OCI-LY3 (cell line): Measurements from ENCODE around the gene TNS3.

Experiments
- EZH2phosphoT487 ChIP-seq: fragments of 200-600 bp; shearing (Covaris generic); IDR thresholded peaks from 2 replicates; pipeline ENCODE4 v1.6.1; 2018; ENCODE audit warnings: antibody characterized with exemption, mixed run types, low read depth
- TF ChIP-seq, protein P1 (sequence below): fragments of 200-600, 300-600 bp; sonication (generic); IDR thresholded peaks from 2 replicates; pipeline ENCODE4 v1.5.1; 2014; ENCODE audit warnings: antibody characterized with exemption, low read length, low read depth

DNA sequence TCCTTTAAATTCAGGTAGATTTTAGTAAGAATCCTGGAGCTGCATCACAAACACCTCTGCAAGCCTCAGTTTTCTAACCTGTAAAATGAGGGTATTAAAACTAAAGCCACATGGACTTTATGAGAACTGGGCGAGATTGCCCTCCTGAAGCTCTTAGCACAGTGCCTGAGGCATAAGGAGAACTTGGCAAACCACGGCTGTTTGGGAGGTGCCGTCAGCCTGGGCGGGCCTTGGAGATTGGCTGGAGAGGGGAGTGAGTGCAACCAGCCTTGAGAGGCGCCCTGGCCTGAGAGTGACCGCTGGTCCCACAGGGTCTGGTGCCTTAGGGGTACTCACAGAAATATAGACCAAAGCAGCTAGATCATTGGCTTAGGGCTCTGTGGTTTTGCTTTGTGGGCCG is 5.4 kb upstream of the TNS3 start:
- TF ChIP-seq, protein P1, sequence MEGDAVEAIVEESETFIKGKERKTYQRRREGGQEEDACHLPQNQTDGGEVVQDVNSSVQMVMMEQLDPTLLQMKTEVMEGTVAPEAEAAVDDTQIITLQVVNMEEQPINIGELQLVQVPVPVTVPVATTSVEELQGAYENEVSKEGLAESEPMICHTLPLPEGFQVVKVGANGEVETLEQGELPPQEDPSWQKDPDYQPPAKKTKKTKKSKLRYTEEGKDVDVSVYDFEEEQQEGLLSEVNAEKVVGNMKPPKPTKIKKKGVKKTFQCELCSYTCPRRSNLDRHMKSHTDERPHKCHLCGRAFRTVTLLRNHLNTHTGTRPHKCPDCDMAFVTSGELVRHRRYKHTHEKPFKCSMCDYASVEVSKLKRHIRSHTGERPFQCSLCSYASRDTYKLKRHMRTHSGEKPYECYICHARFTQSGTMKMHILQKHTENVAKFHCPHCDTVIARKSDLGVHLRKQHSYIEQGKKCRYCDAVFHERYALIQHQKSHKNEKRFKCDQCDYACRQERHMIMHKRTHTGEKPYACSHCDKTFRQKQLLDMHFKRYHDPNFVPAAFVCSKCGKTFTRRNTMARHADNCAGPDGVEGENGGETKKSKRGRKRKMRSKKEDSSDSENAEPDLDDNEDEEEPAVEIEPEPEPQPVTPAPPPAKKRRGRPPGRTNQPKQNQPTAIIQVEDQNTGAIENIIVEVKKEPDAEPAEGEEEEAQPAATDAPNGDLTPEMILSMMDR: no peak
- no peak for TF ChIP-seq EZH2phosphoT487
